Prostate gland (tissue), 2 donors: ENCODE data around the gene IL18RAP. TPM values are rescaled to one million over a fixed set of nuclear protein-coding genes. Genes with fewer than 3 reads are reported as not detected.

Experiments used
- DNase-seq: peaks from one replicate; pipeline ENCODE4 v3.0.0-alpha.2; 2019; ENCODE audit warnings: low spot score
- H3K27ac ChIP-seq, 2 donors: fragments of 200-600 bp; sonication (generic); 2 replicates each; pipeline ENCODE4 v1.5.1; 2017 to 2019
- H3K27me3 ChIP-seq: fragments of 200-600 bp; sonication (generic); replicated peaks from 2 replicates; pipeline ENCODE4 v1.5.1; 2019; ENCODE audit not compliant: insufficient read depth
- H3K36me3 ChIP-seq, 2 donors: fragments of 200-600 bp; sonication (generic); 1 replicate in 1 of 2; 2 replicates in 1 of 2; pipeline versions ENCODE4 v1.5.1 to v1.8.1; 2017 to 2019
- H3K4me1 ChIP-seq: fragments of 200-600 bp; sonication (generic); replicated peaks from 2 replicates; pipeline ENCODE4 v1.5.1; 2019
- H3K4me3 ChIP-seq, 2 donors: fragments of 200-600 bp; sonication (generic); 2 replicates each; pipeline ENCODE4 v1.5.1; 2017 to 2019
- H3K9me3 ChIP-seq: fragments of 200-600 bp; sonication (generic); 2 replicates; pipeline ENCODE4 v1.5.1; 2017
- CTCF ChIP-seq, 4 experiments: fragments of 200-600 bp in 2 of 4; fragments of 450-650 bp in 2 of 4; sonication (generic) in 2 of 4; IDR thresholded peaks; 1 replicate in 3 of 4; 2 replicates in 1 of 4; pipeline ENCODE4 v1.5.1; 2016 to 2019; ENCODE audit warnings: antibody characterized with exemption in 4 of 4, mild to moderate bottlenecking in 2 of 4, moderate library complexity in 2 of 4
- POLR2A ChIP-seq: fragments of 450-650 bp; IDR thresholded peaks from one replicate; pipeline ENCODE4 v1.6.1; 2016; ENCODE audit warnings: antibody characterized with exemption, mild to moderate bottlenecking
- POLR2AphosphoS5 ChIP-seq: sonication (generic); formaldehyde crosslinking; IDR thresholded peaks from one replicate; pipeline ENCODE4 v1.6.1; 2017; ENCODE audit warnings: antibody characterized with exemption
- WGBS: methylation state at CpG from one replicate; pipeline ENCODE4 v1.1.5; 2018; 5-methylcytosine and 5-hydroxymethylcytosine counted together
- intact Hi-C: fragments of 100-400 bp; cut with DNase I; formaldehyde crosslinking; loops from one replicate; pipeline ENCODE4 v1.14.2; 2022
- total RNA-seq, 2 donors: library from RNA; depleted of rRNA; stranded (reverse); fragments of >200 nt; gene quantifications; one replicate each; pipeline ENCODE4 v1.1.0, GENCODE V29; 2016

The IL18RAP gene
- total RNA-seq, 2 donors from 2014 or later: 0.14 TPM; not detected in 1

GRCh38 chr2:102420290-102420689, 2.7 kb upstream of the IL18RAP start:
- no peak for DNase-seq
- Histone ChIP-seq H3K27me3 (no peaks in the 10 kb centered on the region), H3K4me3 (no peak overlapping the region), H3K9me3 (no peaks in the 10 kb centered on the region), H3K27ac (no peak overlapping the region), H3K4me1 (no peaks in the 10 kb centered on the region), H3K36me3 (no peaks in the 10 kb centered on the region)
- no peak for TF ChIP-seq POLR2AphosphoS5
- TF ChIP-seq POLR2A: no peak
- no peak for TF ChIP-seq CTCF (IDR thresholded peaks at IDR 0.05)
- intact Hi-C loops: no loop called here
- WGBS: 90% methylated on average over 4 of the region's 4 CpGs

GRCh38 chr2:102421890-102422759, 835 bp upstream of the IL18RAP start:
- WGBS: 78% methylated on average over 5 of the region's 5 CpGs
- DNase-seq: no peak
- intact Hi-C loops: no loop called here

GRCh38 chr2:102423368-102423767, 408 bp downstream of the IL18RAP start:
- TF ChIP-seq POLR2AphosphoS5 (no peak), CTCF (IDR thresholded peaks at IDR 0.05) (no peak), POLR2A (no peak)
- 84% methylated on average over 2 of the region's 2 CpGs for WGBS
- H3K9me3 ChIP-seq: no peaks in the 10 kb centered on the region
- H3K4me3 ChIP-seq: no peak overlapping the region
- intact Hi-C loops: no loop called here
- no peaks in the 10 kb centered on the region for H3K4me1 ChIP-seq
- H3K27me3 ChIP-seq: peaks cover 2% of the 10 kb centered on the region
- H3K36me3 ChIP-seq: no peaks in the 10 kb centered on the region
- DNase-seq: no peak
- no peak overlapping the region for H3K27ac ChIP-seq

More at GRCh38 chr2:102421890-102422759, 835 bp upstream of the IL18RAP start:
- Histone ChIP-seq H3K27ac (no peak overlapping the region), H3K36me3 (no peaks in the 10 kb centered on the region), H3K9me3 (no peaks in the 10 kb centered on the region), H3K4me3 (no peak overlapping the region), H3K27me3 (no peaks in the 10 kb centered on the region), H3K4me1 (no peaks in the 10 kb centered on the region)
- TF ChIP-seq POLR2A: no peak

- H3K36me3 ChIP-seq: no peaks in the 10 kb centered on the region
- intact Hi-C loops: no loop called here
- no peak for DNase-seq
- no peaks in the 10 kb centered on the region for H3K9me3 ChIP-seq
- peaks cover 2% of the 10 kb centered on the region for H3K27me3 ChIP-seq
- H3K4me3 ChIP-seq: no peak overlapping the region
- no peak overlapping the region for H3K27ac ChIP-seq
- H3K4me1 ChIP-seq: no peaks in the 10 kb centered on the region
- 69% methylated on average over 3 of the region's 3 CpGs for WGBS
- no peak for TF ChIP-seq POLR2AphosphoS5
- TF ChIP-seq POLR2A: no peak
- no peak for TF ChIP-seq CTCF (IDR thresholded peaks at IDR 0.05)
These were observed 1.8 kb downstream of the IL18RAP start for GRCh38 chr2:102424754-102425153.

GRCh38 chr2:102425441-102426132, 2.6 kb downstream of the IL18RAP start:
- Histone ChIP-seq H3K27me3 (peaks cover 2% of the 10 kb centered on the region), H3K4me1 (no peaks in the 10 kb centered on the region), H3K4me3 (no peak overlapping the region), H3K36me3 (no peaks in the 10 kb centered on the region), H3K9me3 (no peaks in the 10 kb centered on the region), H3K27ac (no peak overlapping the region)
- no peak for DNase-seq
- TF ChIP-seq POLR2A (no peak), CTCF (IDR thresholded peaks at IDR 0.05) (no peak), POLR2AphosphoS5 (no peak)
- WGBS: 24% methylated on average over 5 of the region's 5 CpGs
- intact Hi-C loops: no loop called here
